ENCODE results near the gene INTS4. TPM values are rescaled to one million over a fixed set of nuclear protein-coding genes. Genes with fewer than 3 reads are reported as not detected.

The INTS4 gene
- polyA plus RNA-seq, 3 donors: 23.5 to 41.7 (median 29.0) TPM

- H3K36me3 ChIP-seq (replicated peaks in 1 of 2; ENCODE audit: control insufficient read depth in 1 of 2, insufficient read depth in 2 of 2, low read length in 2 of 2): no peaks in the 10 kb centered on the region
- no peaks in the 10 kb centered on the region for H3K27me3 ChIP-seq (ENCODE audit: control insufficient read depth in 2 of 2, insufficient read depth in 2 of 2, low read length in 2 of 2)
- H3K79me2 ChIP-seq (ENCODE audit: insufficient read depth, low read length): no peaks in the 10 kb centered on the region
- no peak overlapping the region for H3K4me3 ChIP-seq (replicated peaks in 1 of 3; ENCODE audit: low read depth in 2 of 3, low read length in 3 of 3)
- peak; percentile 30 to 47 (median 34) for DNase-seq
- intact Hi-C loops (cut with micrococcal nuclease): no loop called here
- no peak overlapping the region for H3K27ac ChIP-seq (ENCODE audit: low read depth in 1 of 2, low read length in 2 of 2)
- Mint-ChIP-seq H3K4me3 (no peak overlapping the region), H3K27me3 (ENCODE audit: low read depth in 3 of 3) (peaks cover 3 to 6% (median 4%) of the 10 kb centered on the region in 3 donors), H3K9me3 (no peaks in the 10 kb centered on the region), H3K36me3 (no peaks in the 10 kb centered on the region), H3K27ac (no peak overlapping the region), H3K4me1 (peaks cover 4% of the 10 kb centered on the region)
- no peak overlapping the region for H2AFZ ChIP-seq (ENCODE audit: insufficient read depth, low read depth, low read length, poor library complexity, severe bottlenecking)
- no peak overlapping the region for H3K9ac ChIP-seq (ENCODE audit: insufficient read depth, low read length, poor library complexity, severe bottlenecking)
- no peaks in the 10 kb centered on the region for H4K20me1 ChIP-seq (ENCODE audit: insufficient read depth, low read length)
- peaks cover 3 to 6% of the 10 kb centered on the region in 2 donors for H3K4me1 ChIP-seq (ENCODE audit: control insufficient read depth in 1 of 2, insufficient read depth in 2 of 2, low read length in 2 of 2)
- no CpG with 5 or more reads among the region's 1 CpG for WGBS (ENCODE audit: insufficient coverage)
- H3K4me2 ChIP-seq (replicated peaks; ENCODE audit: extremely low read depth, low read length, poor library complexity, severe bottlenecking): no peak overlapping the region
- no peaks in the 10 kb centered on the region for H3K9me3 ChIP-seq (replicated peaks in 1 of 2; ENCODE audit: control insufficient read depth in 1 of 2, insufficient read depth in 1 of 2, low read length in 2 of 2)
- TF ChIP-seq, protein P1, sequence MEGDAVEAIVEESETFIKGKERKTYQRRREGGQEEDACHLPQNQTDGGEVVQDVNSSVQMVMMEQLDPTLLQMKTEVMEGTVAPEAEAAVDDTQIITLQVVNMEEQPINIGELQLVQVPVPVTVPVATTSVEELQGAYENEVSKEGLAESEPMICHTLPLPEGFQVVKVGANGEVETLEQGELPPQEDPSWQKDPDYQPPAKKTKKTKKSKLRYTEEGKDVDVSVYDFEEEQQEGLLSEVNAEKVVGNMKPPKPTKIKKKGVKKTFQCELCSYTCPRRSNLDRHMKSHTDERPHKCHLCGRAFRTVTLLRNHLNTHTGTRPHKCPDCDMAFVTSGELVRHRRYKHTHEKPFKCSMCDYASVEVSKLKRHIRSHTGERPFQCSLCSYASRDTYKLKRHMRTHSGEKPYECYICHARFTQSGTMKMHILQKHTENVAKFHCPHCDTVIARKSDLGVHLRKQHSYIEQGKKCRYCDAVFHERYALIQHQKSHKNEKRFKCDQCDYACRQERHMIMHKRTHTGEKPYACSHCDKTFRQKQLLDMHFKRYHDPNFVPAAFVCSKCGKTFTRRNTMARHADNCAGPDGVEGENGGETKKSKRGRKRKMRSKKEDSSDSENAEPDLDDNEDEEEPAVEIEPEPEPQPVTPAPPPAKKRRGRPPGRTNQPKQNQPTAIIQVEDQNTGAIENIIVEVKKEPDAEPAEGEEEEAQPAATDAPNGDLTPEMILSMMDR (IDR thresholded peaks at IDR 0.05): peak; percentile 74
Measured at GRCh38 chr11:78000193-78000592, 5.7 kb upstream of the INTS4 start.

- peak overlapping the region; percentile 4 for H2AFZ ChIP-seq (ENCODE audit: insufficient read depth, low read depth, low read length, poor library complexity, severe bottlenecking)
Measured at GRCh38 chr11:77999446-78000030, 5.1 kb upstream of the INTS4 start.

More at GRCh38 chr11:77999446-78000030, 5.1 kb upstream of the INTS4 start:
- H3K36me3 Mint-ChIP-seq: no peaks in the 10 kb centered on the region
- H3K4me3 Mint-ChIP-seq: no peak overlapping the region
- no peak overlapping the region for H3K27ac Mint-ChIP-seq
- no peaks in the 10 kb centered on the region for H3K9me3 Mint-ChIP-seq
- intact Hi-C loops (cut with micrococcal nuclease): loop anchor here in 1 of 2 donors (10.0 kb wide), 1 partner anchor 175 kb away; the partner anchor contains the start of genes AAMDC and RSF1
- Histone ChIP-seq H3K4me2 (replicated peaks; ENCODE audit: extremely low read depth, low read length, poor library complexity, severe bottlenecking) (no peak overlapping the region), H3K79me2 (ENCODE audit: insufficient read depth, low read length) (no peaks in the 10 kb centered on the region), H3K36me3 (replicated peaks in 1 of 2; ENCODE audit: control insufficient read depth in 1 of 2, insufficient read depth in 2 of 2, low read length in 2 of 2) (no peaks in the 10 kb centered on the region), H3K27ac (ENCODE audit: low read depth in 1 of 2, low read length in 2 of 2) (no peak overlapping the region), H3K9ac (ENCODE audit: insufficient read depth, low read length, poor library complexity, severe bottlenecking) (no peak overlapping the region), H3K27me3 (ENCODE audit: control insufficient read depth in 2 of 2, insufficient read depth in 2 of 2, low read length in 2 of 2) (no peaks in the 10 kb centered on the region), H4K20me1 (ENCODE audit: insufficient read depth, low read length) (no peaks in the 10 kb centered on the region), H3K4me1 (ENCODE audit: control insufficient read depth in 1 of 2, insufficient read depth in 2 of 2, low read length in 2 of 2) (peaks cover 5 to 10% of the 10 kb centered on the region in 2 donors), H3K4me3 (replicated peaks in 1 of 3; ENCODE audit: low read depth in 2 of 3, low read length in 3 of 3) (no peak overlapping the region), H3K9me3 (replicated peaks in 1 of 2; ENCODE audit: control insufficient read depth in 1 of 2, insufficient read depth in 1 of 2, low read length in 2 of 2) (no peaks in the 10 kb centered on the region)
- no peak for DNase-seq
- peaks cover 3 to 6% (median 4%) of the 10 kb centered on the region in 3 donors for H3K27me3 Mint-ChIP-seq (ENCODE audit: low read depth in 3 of 3)
- peaks cover 7% of the 10 kb centered on the region for H3K4me1 Mint-ChIP-seq
- TF ChIP-seq, protein P1 (IDR thresholded peaks at IDR 0.05): no peak
- WGBS (ENCODE audit: insufficient coverage): 100% methylated on average over 1 of the region's 1 CpG

Measured in CD14-positive monocyte (primary cell).